ENCODE results near the gene PLGRKT.
A peak's percentile ranks its signal among the peaks of the same experiment; 100 is the strongest.
"Not testable (repeated sequence)": the region's sequence is repeated elsewhere in the genome, so short reads cannot be mapped to it uniquely, and the experiment has no call there.

PLGRKT gene

GRCh38 chr9:5450359-5451091 is 12.8 kb upstream of the PLGRKT start, which contains the start of gene CD274:
CD274 (plus strand) TSS chr9:5450542; CDS start chr9:5456114, 5,572 bp downstream.
- DNase-seq = peak; percentile 92

DNA sequence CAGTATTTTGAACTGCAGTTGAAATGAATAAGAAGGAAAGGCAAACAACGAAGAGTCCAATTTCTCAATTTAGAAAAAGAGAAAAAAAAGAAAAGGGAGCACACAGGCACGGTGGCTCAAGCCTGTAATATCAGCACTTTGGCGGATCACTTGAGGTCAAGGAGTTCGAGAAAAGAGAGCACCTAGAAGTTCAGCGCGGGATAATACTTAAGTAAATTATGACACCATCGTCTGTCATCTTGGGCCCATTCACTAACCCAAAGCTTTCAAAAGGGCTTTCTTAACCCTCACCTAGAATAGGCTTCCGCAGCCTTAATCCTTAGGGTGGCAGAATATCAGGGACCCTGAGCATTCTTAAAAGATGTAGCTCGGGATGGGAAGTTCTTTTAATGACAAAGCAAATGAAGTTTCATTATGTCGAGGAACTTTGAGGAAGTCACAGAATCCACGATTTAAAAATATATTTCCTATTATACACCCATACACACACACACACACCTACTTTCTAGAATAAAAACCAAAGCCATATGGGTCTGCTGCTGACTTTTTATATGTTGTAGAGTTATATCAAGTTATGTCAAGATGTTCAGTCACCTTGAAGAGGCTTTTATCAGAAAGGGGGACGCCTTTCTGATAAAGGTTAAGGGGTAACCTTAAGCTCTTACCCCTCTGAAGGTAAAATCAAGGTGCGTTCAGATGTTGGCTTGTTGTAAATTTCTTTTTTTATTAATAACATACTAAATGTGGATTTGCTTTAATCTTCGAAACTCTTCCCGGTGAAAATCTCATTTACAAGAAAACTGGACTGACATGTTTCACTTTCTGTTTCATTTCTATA is 12.0 kb upstream of the PLGRKT start:
- no peak for DNase-seq

GRCh38 chr9:5448461-5449435 is 11.0 kb upstream of the PLGRKT start:
- DNase-seq = no peak

- peak; percentile 13 for DNase-seq
Observed at GRCh38 chr9:5448016-5448415, 10.3 kb upstream of the PLGRKT start.

GRCh38 chr9:5447337-5447736 is 9.6 kb upstream of the PLGRKT start:
- no peak for DNase-seq

- DNase-seq = peak; percentile 45
Observed at GRCh38 chr9:5446451-5447236, 8.9 kb upstream of the PLGRKT start.

- DNase-seq = no peak
Observed at GRCh38 chr9:5445886-5446285, 8.2 kb upstream of the PLGRKT start.

DNA sequence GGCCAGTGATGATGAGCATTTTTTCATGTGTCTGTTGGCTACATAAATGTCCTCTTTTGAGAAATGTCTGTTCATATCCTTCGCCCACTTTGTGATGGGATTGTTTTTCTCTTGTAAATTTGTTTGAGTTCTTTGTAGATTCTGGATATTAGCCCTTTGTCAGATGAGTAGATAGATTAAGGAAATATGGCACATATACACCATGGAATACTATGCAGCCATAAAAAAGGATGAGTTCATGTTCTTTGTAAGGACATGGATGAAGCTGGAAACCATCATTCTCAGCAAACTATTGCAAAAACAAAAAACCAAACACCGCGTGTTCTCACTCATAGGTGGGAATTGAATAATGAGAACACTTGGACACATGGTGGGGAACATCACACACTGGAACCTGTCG is 7.4 kb upstream of the PLGRKT start:
- not testable (repeated sequence) for DNase-seq

GRCh38 chr9:5443850-5444249 is 6.1 kb upstream of the PLGRKT start:
- no peak for DNase-seq

- peak; percentile 70 for DNase-seq
Observed at GRCh38 chr9:5442400-5443011, 4.8 kb upstream of the PLGRKT start.

GRCh38 chr9:5441043-5441442 is 3.3 kb upstream of the PLGRKT start:
- peak; percentile 69 for DNase-seq

- DNase-seq = no peak
Observed at GRCh38 chr9:5440426-5440825, 2.7 kb upstream of the PLGRKT start.

GRCh38 chr9:5438301-5439162 is 807 bp upstream of the PLGRKT start:
- peak; percentile 7 for DNase-seq

DNA sequence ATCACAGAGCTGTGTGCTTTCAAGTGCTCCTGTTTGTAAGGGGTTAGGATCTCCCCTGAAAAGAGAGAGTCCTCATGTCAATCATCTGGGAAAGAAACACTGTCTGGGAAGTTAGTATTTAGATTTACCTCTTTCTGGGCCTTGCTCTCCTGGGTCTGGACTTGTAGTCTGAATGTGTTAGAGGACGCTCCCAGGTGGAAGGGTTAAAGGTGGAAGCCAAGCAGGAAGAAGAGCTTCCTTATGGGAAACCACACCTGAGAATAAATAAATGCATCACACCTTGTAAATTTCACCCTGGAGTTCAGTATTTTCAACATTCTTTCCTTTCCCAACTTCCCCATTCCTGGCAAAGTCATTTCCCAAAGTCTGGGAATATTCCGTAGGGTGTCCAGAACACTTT is 1.3 kb downstream of the PLGRKT start:
- no peak for DNase-seq

- DNase-seq = no peak
Observed at GRCh38 chr9:5435912-5436311, 1.8 kb downstream of the PLGRKT start.

DNA sequence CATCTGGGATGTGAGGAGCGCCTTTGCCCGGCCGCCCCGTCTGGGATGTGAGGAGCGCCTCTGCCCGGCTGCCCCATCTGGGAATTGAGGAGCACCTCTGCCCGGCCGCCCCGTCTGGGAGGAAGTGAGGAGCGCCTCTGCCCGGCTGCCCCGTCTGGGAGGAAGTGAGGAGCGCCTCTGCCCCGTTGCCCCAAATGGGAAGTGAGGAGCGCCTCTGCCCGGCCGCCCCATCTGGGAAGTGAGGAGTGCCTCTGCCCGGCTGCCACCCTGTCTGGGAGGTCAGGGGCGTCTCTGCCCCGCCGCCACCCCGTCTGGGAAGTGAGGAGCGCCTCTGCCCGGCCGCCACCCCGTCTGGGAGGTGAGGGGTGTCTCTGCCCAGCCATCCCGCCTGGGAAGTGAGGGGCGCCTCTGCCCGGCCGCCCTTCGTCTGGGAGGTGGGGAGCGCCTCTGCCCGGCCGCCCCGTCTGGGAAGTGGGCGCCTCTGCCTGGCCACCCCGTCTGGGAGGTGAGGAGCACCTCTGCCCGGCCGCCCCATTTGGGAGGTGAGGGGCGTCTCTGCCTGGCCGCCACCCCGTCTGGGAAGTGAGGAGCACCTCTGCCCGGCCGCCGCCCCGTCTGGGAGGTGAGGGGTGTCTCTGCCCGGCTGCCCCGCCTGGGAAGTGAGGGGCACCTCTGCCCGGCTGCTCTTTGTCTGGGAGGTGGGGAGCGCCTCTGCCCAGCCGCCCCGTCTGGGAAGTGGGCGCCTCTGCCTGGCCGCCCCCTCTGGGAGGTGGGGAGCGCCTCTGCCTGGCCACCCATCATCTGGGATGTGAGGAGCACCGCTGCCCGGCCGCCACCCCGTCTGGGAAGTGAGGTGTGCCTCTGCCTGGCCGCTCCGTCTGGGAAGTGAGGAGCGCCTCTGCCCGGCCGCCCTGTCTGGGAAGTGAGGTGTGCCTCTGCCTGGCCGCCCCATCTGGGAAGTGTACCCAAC is 3.6 kb downstream of the PLGRKT start:
- not testable (repeated sequence) for DNase-seq

DNA sequence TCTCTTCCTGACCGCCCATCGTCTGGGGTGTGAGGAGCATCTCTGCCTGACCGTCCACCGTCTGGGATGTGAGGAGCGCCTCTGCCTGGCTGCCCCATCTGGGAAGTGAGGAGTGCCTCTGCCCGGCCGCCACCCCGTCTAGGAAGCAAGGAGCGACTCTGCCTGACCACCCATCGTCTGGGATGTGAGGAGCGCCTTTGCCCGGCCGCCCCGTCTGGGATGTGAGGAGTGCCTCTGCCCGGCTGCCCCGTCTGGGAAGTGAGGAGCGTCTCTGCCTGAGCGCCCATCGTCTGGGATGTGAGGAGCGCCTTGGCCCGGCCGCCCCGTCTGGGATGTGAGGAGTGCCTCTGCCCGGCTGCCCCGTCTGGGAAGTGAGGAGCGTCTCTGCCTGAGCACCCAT is 4.4 kb downstream of the PLGRKT start:
- DNase-seq = not testable (repeated sequence)

GRCh38 chr9:5432890-5433289 is 4.8 kb downstream of the PLGRKT start:
- DNase-seq = not testable (repeated sequence)

DNA sequence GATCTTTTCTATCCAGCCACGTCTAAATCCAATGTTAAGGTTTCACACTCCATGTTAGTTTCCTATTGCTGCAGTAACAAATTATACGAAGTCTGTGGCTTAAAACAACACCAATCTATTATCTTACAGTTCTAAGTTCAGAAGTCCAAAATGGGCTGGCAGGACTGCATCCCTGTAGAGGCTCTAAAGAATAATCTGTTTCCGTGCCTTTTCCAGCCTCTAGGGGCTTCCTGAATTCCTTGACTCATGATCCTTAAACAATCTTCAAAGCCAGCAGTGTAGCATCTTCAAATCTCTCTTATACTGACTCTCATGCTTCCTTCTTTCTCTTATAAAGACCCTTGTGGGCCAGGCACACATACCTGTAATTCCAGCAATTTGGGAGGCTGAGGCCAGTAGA is 6.8 kb downstream of the PLGRKT start:
- no peak for DNase-seq
